CD14-positive monocyte (primary cell): ENCODE data around the gene FTL. TPM values are rescaled to one million over a fixed set of nuclear protein-coding genes. Genes with fewer than 3 reads are reported as not detected.

Source experiments
- DNase-seq, 3 donors: peaks; one replicate each; pipeline ENCODE4 v3.0.0-alpha.2; 2011 to 2022
- H2AFZ ChIP-seq: 2 replicates; pipeline ENCODE4 v1.6.0; 2012; ENCODE audit warnings: mild to moderate bottlenecking, low read depth, low read length, inconsistent platforms; ENCODE audit not compliant: insufficient read depth, poor library complexity, severe bottlenecking
- H3K27ac ChIP-seq, 2 donors: 1 replicate in 1 of 2; 2 replicates in 1 of 2; pipeline ENCODE4 v1.5.1; 2012 to 2013; ENCODE audit warnings: low read length in 2 of 2, control low read depth in 1 of 2, inconsistent platforms in 1 of 2, low read depth in 1 of 2, mild to moderate bottlenecking in 1 of 2
- H3K27me3 ChIP-seq, 2 donors: one replicate each; pipeline versions ENCODE4 v1.6.0 to v1.6.1; 2011 to 2013; ENCODE audit warnings: low read length in 2 of 2; ENCODE audit not compliant: control insufficient read depth in 2 of 2, insufficient read depth in 2 of 2
- H3K36me3 ChIP-seq, 2 donors: replicated peaks in 1 of 2; 1 replicate in 1 of 2; 2 replicates in 1 of 2; pipeline versions ENCODE4 v1.5.1 to v1.6.1; 2012 to 2013; ENCODE audit warnings: low read length in 2 of 2, control low read depth in 1 of 2, inconsistent platforms in 1 of 2, mild to moderate bottlenecking in 1 of 2; ENCODE audit not compliant: insufficient read depth in 2 of 2, control insufficient read depth in 1 of 2
- H3K4me1 ChIP-seq, 2 donors: 1 replicate in 1 of 2; 2 replicates in 1 of 2; pipeline versions ENCODE4 v1.5.1 to v1.6.1; 2012 to 2013; ENCODE audit warnings: low read length in 2 of 2, control low read depth in 1 of 2, inconsistent platforms in 1 of 2, mild to moderate bottlenecking in 1 of 2, moderate library complexity in 1 of 2; ENCODE audit not compliant: insufficient read depth in 2 of 2, control insufficient read depth in 1 of 2
- H3K4me2 ChIP-seq: replicated peaks from 2 replicates; pipeline ENCODE3; 2012; ENCODE audit warnings: low read length, moderate library complexity, mild to moderate bottlenecking; ENCODE audit not compliant: poor library complexity, severe bottlenecking; ENCODE audit errors: extremely low read depth
- H3K4me3 ChIP-seq, 3 experiments: fragments of 200-600 bp in 1 of 3; sonication (generic) in 1 of 3; replicated peaks in 1 of 3; 1 replicate in 2 of 3; 2 replicates in 1 of 3; pipeline ENCODE4 v1.5.1; 2011 to 2013; ENCODE audit warnings: low read length in 3 of 3, mild to moderate bottlenecking in 3 of 3, control low read depth in 2 of 3, low read depth in 2 of 3, inconsistent platforms in 1 of 3, moderate library complexity in 1 of 3
- H3K79me2 ChIP-seq: 2 replicates; pipeline ENCODE4 v1.6.0; 2012; ENCODE audit warnings: mild to moderate bottlenecking, control low read depth, inconsistent platforms, low read length, moderate library complexity; ENCODE audit not compliant: insufficient read depth
- H3K9ac ChIP-seq: 2 replicates; pipeline ENCODE4 v1.6.0; 2017; ENCODE audit warnings: low read length, mild to moderate bottlenecking; ENCODE audit not compliant: insufficient read depth, poor library complexity, severe bottlenecking
- H3K9me3 ChIP-seq, 2 donors: replicated peaks in 1 of 2; 1 replicate in 1 of 2; 2 replicates in 1 of 2; pipeline versions ENCODE4 v1.5.1 to v1.6.1; 2012 to 2013; ENCODE audit warnings: low read length in 2 of 2, control low read depth in 1 of 2; ENCODE audit not compliant: control insufficient read depth in 1 of 2, insufficient read depth in 1 of 2
- H4K20me1 ChIP-seq: 2 replicates; pipeline ENCODE4 v1.6.0; 2012; ENCODE audit warnings: mild to moderate bottlenecking, low read length, control low read depth, moderate library complexity; ENCODE audit not compliant: insufficient read depth
- H3K27ac Mint-ChIP-seq, 7 donors: one replicate each; pipeline ENCODE4 v1.8.0; 2020; ENCODE audit warnings: mild to moderate bottlenecking in 7 of 7, mixed read lengths in 7 of 7, moderate library complexity in 6 of 7, inconsistent platforms in 2 of 7
- H3K27me3 Mint-ChIP-seq, 3 donors: one replicate each; pipeline ENCODE4 v1.8.0; 2021 to 2022; ENCODE audit warnings: low read depth in 3 of 3, mild to moderate bottlenecking in 3 of 3, mixed read lengths in 3 of 3, moderate library complexity in 3 of 3, inconsistent platforms in 1 of 3
- H3K36me3 Mint-ChIP-seq, 2 donors: one replicate each; pipeline ENCODE4 v1.8.0; 2020; ENCODE audit warnings: mixed read lengths in 2 of 2, inconsistent platforms in 1 of 2, mild to moderate bottlenecking in 1 of 2
- H3K4me1 Mint-ChIP-seq: one replicate; pipeline ENCODE4 v1.8.0; 2020; ENCODE audit warnings: mild to moderate bottlenecking, mixed read lengths
- H3K4me3 Mint-ChIP-seq, 2 donors: one replicate each; pipeline ENCODE4 v1.8.0; 2020; ENCODE audit warnings: mild to moderate bottlenecking in 2 of 2, mixed read lengths in 2 of 2, moderate library complexity in 1 of 2
- H3K9me3 Mint-ChIP-seq, 7 donors: one replicate each; pipeline ENCODE4 v1.8.0; 2020 to 2022; ENCODE audit warnings: mixed read lengths in 7 of 7, mild to moderate bottlenecking in 6 of 7, moderate library complexity in 6 of 7, inconsistent platforms in 2 of 7
- WGBS: methylation state at CpG from one replicate; pipeline ENCODE4 v1.1.5; 2013; ENCODE audit warnings: missing lambda C conversion rate; ENCODE audit not compliant: insufficient coverage; 5-methylcytosine and 5-hydroxymethylcytosine counted together
- intact Hi-C, 2 donors: fragments of 100-400 bp; cut with micrococcal nuclease; formaldehyde crosslinking; loops; one replicate each; pipeline versions ENCODE4 v1.15.0 to v1.15.1; 2023
- polyA plus RNA-seq, 3 donors: library from polyadenylated mRNA; depleted of rRNA in 1 of 3; unstranded in 2 of 3; stranded (reverse) in 1 of 3; fragments of 300-500 nt in 2 of 3; fragments of >200 nt in 1 of 3; fragmentation: Illumina TruSeq in 2 of 3; gene quantifications; 1 replicate in 2 of 3; 2 replicates in 1 of 3; pipeline ENCODE4 v1.2.3, GENCODE V29; 2012 to 2021
- TF ChIP-seq, protein P1 (sequence below): fragments of 200-600 bp; IDR thresholded peaks from one replicate; pipeline ENCODE4 v1.8.0; 2022; ENCODE audit warnings: antibody characterized with exemption, mild to moderate bottlenecking

FTL gene
- polyA plus RNA-seq, 3 donors: 4,468 to 26,681 (median 23,650) TPM

DNA sequence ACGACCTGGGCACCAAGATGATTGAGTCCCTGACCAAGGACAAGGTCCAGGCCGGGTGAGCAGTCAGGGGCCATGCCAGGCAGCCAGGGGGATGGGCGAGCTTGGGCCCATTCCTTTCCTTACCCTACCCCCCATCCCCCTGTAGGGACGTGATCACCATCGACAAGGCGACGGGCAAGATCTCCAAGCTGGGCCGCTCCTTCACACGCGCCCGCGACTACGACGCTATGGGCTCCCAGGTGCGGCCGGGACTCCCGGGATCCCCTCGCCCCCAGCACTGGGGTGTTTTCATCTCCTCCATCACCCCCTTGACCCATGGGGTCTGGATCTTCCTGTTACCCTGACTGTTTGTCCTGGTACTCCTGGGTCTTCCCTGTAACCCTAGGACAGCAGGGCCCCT, 44.7 kb downstream of the FTL start:
- no peak overlapping the region for H2AFZ ChIP-seq
- H3K4me3 ChIP-seq: no peak overlapping the region
- WGBS: 93% methylated on average over 14 of the region's 18 CpGs
- H3K4me1 Mint-ChIP-seq: no peaks in the 10 kb centered on the region
- H3K9me3 ChIP-seq: no peaks in the 10 kb centered on the region
- TF ChIP-seq, protein P1, sequence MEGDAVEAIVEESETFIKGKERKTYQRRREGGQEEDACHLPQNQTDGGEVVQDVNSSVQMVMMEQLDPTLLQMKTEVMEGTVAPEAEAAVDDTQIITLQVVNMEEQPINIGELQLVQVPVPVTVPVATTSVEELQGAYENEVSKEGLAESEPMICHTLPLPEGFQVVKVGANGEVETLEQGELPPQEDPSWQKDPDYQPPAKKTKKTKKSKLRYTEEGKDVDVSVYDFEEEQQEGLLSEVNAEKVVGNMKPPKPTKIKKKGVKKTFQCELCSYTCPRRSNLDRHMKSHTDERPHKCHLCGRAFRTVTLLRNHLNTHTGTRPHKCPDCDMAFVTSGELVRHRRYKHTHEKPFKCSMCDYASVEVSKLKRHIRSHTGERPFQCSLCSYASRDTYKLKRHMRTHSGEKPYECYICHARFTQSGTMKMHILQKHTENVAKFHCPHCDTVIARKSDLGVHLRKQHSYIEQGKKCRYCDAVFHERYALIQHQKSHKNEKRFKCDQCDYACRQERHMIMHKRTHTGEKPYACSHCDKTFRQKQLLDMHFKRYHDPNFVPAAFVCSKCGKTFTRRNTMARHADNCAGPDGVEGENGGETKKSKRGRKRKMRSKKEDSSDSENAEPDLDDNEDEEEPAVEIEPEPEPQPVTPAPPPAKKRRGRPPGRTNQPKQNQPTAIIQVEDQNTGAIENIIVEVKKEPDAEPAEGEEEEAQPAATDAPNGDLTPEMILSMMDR: no peak
- no peaks in the 10 kb centered on the region for H4K20me1 ChIP-seq
- no peak for DNase-seq
- peak overlapping the region in 2 of 7 donors; percentile 25 to 45 for H3K27ac Mint-ChIP-seq
- H3K36me3 Mint-ChIP-seq: peaks cover 54 to 89% of the 10 kb centered on the region in 2 donors
- H3K27me3 Mint-ChIP-seq: peaks cover 0 to 2% (median 0%) of the 10 kb centered on the region in 3 donors
- no peaks in the 10 kb centered on the region for H3K9me3 Mint-ChIP-seq
- no peaks in the 10 kb centered on the region for H3K4me1 ChIP-seq
- H3K27me3 ChIP-seq: no peaks in the 10 kb centered on the region
- H3K4me2 ChIP-seq: no peak overlapping the region
- peaks cover 62 to 76% of the 10 kb centered on the region in 2 donors for H3K36me3 ChIP-seq
- intact Hi-C loops: no loop called here
- no peak overlapping the region for H3K27ac ChIP-seq
- no peak overlapping the region for H3K9ac ChIP-seq
- H3K79me2 ChIP-seq: no peaks in the 10 kb centered on the region
- H3K4me3 Mint-ChIP-seq: no peak overlapping the region

DNA sequence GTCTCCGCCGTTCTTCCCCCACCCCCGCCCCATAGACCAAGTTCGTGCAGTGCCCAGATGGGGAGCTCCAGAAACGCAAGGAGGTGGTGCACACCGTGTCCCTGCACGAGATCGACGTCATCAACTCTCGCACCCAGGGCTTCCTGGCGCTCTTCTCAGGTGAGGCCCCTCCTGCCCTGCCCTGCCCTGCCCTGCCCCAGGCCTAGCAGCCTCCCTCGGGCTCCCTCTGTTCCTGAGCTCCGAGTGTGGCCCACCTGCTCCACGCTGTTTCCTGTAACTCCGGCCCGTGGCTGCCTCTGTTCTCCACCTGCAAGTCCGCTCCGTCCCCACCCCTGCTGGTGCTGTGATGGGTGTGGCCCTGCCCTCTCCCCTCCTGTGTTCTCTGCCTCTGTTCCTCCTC, 45.3 kb downstream of the FTL start:
- Mint-ChIP-seq H3K27ac (peak overlapping the region in 2 of 7 donors; percentile 12 to 50), H3K4me1 (no peaks in the 10 kb centered on the region), H3K27me3 (peaks cover 0 to 2% (median 0%) of the 10 kb centered on the region in 3 donors), H3K9me3 (no peaks in the 10 kb centered on the region), H3K4me3 (no peak overlapping the region), H3K36me3 (peaks cover 55 to 89% of the 10 kb centered on the region in 2 donors)
- Histone ChIP-seq H3K79me2 (no peaks in the 10 kb centered on the region), H3K9ac (no peak overlapping the region), H4K20me1 (no peaks in the 10 kb centered on the region), H3K4me2 (no peak overlapping the region), H3K9me3 (no peaks in the 10 kb centered on the region), H3K4me3 (no peak overlapping the region), H3K27me3 (no peaks in the 10 kb centered on the region), H2AFZ (no peak overlapping the region), H3K27ac (no peak overlapping the region), H3K36me3 (peaks cover 62 to 76% of the 10 kb centered on the region in 2 donors), H3K4me1 (no peaks in the 10 kb centered on the region)
- TF ChIP-seq, protein P1: no peak
- DNase-seq: no peak
- 86% methylated on average over 17 of the region's 18 CpGs for WGBS
- intact Hi-C loops: no loop called here
